Measurements from ENCODE around the gene SESN1. TPM values are rescaled to one million over a fixed set of nuclear protein-coding genes. Genes with fewer than 3 reads are reported as not detected.

SESN1 gene
- polyA plus RNA-seq, 1 donor (not counting 4 experiments of a cell fraction or from before 2014, with no cell fraction given), result 21.4 TPM

GRCh38 chr6:108953681-108954080 is 141.0 kb downstream of the SESN1 start:
- H3K27me3 ChIP-seq (ENCODE audit: control insufficient read depth, extremely low read depth, insufficient read depth, low read length), result no peaks in the 10 kb centered on the region
- H3K4me3 ChIP-seq (ENCODE audit: control insufficient read depth in 2 of 3, extremely low read depth in 1 of 3, insufficient read depth in 2 of 3, low read depth in 1 of 3, low read length in 3 of 3), result no peak overlapping the region
- no peaks in the 10 kb centered on the region for H3K79me2 ChIP-seq (ENCODE audit: control insufficient read depth, insufficient read depth, low read length)
- no peak overlapping the region for H2AFZ ChIP-seq (ENCODE audit: control insufficient read depth, low read length)
- H3K9ac ChIP-seq (ENCODE audit: control insufficient read depth, extremely low read depth, insufficient read depth, low read length), result no peak overlapping the region
- no peaks in the 10 kb centered on the region for H4K20me1 ChIP-seq (ENCODE audit: control insufficient read depth, extremely low read depth, insufficient read depth, low read length)
- DNase-seq (ENCODE audit: low read depth, low spot score) (no peak), FAIRE-seq (no peak)
- H3K27ac ChIP-seq (ENCODE audit: control insufficient read depth, insufficient read depth, low read length), result no peak overlapping the region
- H3K4me1 ChIP-seq (ENCODE audit: control insufficient read depth, extremely low read depth, insufficient read depth, low read length), result peaks cover 19% of the 10 kb centered on the region
- H3K4me2 ChIP-seq (ENCODE audit: control insufficient read depth, extremely low read depth, insufficient read depth, low read depth, low read length), result no peak overlapping the region
- no peaks in the 10 kb centered on the region for H3K9me3 ChIP-seq (ENCODE audit: control insufficient read depth, low read depth, low read length)
- dilution Hi-C loops (cut with MboI; ENCODE audit: extremely low pct_ligation_motif_present, low sequenced_read_pairs), result no loop called here
- no peaks in the 10 kb centered on the region for H3K9me1 ChIP-seq (ENCODE audit: control insufficient read depth, extremely low read depth, insufficient read depth, low read length)
- H3K36me3 ChIP-seq (ENCODE audit: control insufficient read depth in 2 of 2, extremely low read depth in 1 of 2, insufficient read depth in 2 of 2, low read length in 2 of 2), result no peaks in the 10 kb centered on the region
- TF ChIP-seq, protein P1, sequence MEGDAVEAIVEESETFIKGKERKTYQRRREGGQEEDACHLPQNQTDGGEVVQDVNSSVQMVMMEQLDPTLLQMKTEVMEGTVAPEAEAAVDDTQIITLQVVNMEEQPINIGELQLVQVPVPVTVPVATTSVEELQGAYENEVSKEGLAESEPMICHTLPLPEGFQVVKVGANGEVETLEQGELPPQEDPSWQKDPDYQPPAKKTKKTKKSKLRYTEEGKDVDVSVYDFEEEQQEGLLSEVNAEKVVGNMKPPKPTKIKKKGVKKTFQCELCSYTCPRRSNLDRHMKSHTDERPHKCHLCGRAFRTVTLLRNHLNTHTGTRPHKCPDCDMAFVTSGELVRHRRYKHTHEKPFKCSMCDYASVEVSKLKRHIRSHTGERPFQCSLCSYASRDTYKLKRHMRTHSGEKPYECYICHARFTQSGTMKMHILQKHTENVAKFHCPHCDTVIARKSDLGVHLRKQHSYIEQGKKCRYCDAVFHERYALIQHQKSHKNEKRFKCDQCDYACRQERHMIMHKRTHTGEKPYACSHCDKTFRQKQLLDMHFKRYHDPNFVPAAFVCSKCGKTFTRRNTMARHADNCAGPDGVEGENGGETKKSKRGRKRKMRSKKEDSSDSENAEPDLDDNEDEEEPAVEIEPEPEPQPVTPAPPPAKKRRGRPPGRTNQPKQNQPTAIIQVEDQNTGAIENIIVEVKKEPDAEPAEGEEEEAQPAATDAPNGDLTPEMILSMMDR (optimal IDR thresholded peaks at IDR 0.05 in 1 of 3, IDR thresholded peaks at IDR 0.05 in 1 of 3, conservative IDR thresholded peaks at IDR 0.05 in 1 of 3; ENCODE audit: extremely low read depth in 1 of 3, insufficient read depth in 2 of 3, low read length in 3 of 3), result no peak
- TF ChIP-seq EZH2 (IDR thresholded peaks at IDR 0.05; ENCODE audit: low read length), result no peak

GRCh38 chr6:108952776-108953486 is 141.7 kb downstream of the SESN1 start:
- FAIRE-seq, result no peak
- H3K4me3 ChIP-seq (ENCODE audit: control insufficient read depth in 2 of 3, extremely low read depth in 1 of 3, insufficient read depth in 2 of 3, low read depth in 1 of 3, low read length in 3 of 3), result no peak overlapping the region
- no peaks in the 10 kb centered on the region for H3K9me3 ChIP-seq (ENCODE audit: control insufficient read depth, low read depth, low read length)
- no peaks in the 10 kb centered on the region for H3K36me3 ChIP-seq (ENCODE audit: control insufficient read depth in 2 of 2, extremely low read depth in 1 of 2, insufficient read depth in 2 of 2, low read length in 2 of 2)
- H2AFZ ChIP-seq (ENCODE audit: control insufficient read depth, low read length), result peak overlapping the region; percentile 14
- no peaks in the 10 kb centered on the region for H4K20me1 ChIP-seq (ENCODE audit: control insufficient read depth, extremely low read depth, insufficient read depth, low read length)
- DNase-seq (ENCODE audit: low read depth, low spot score), result no peak
- H3K79me2 ChIP-seq (ENCODE audit: control insufficient read depth, insufficient read depth, low read length), result no peaks in the 10 kb centered on the region
- H3K27ac ChIP-seq (ENCODE audit: control insufficient read depth, insufficient read depth, low read length), result no peak overlapping the region
- peaks cover 26% of the 10 kb centered on the region for H3K4me1 ChIP-seq (ENCODE audit: control insufficient read depth, extremely low read depth, insufficient read depth, low read length)
- no peak overlapping the region for H3K4me2 ChIP-seq (ENCODE audit: control insufficient read depth, extremely low read depth, insufficient read depth, low read depth, low read length)
- dilution Hi-C loops (cut with MboI; ENCODE audit: extremely low pct_ligation_motif_present, low sequenced_read_pairs), result no loop called here
- TF ChIP-seq EZH2 (IDR thresholded peaks at IDR 0.05; ENCODE audit: low read length), result no peak
- TF ChIP-seq, protein P1 (optimal IDR thresholded peaks at IDR 0.05 in 1 of 3, IDR thresholded peaks at IDR 0.05 in 1 of 3, conservative IDR thresholded peaks at IDR 0.05 in 1 of 3; ENCODE audit: extremely low read depth in 1 of 3, insufficient read depth in 2 of 3, low read length in 3 of 3), result no peak
- no peak overlapping the region for H3K9ac ChIP-seq (ENCODE audit: control insufficient read depth, extremely low read depth, insufficient read depth, low read length)
- no peaks in the 10 kb centered on the region for H3K9me1 ChIP-seq (ENCODE audit: control insufficient read depth, extremely low read depth, insufficient read depth, low read length)
- no peaks in the 10 kb centered on the region for H3K27me3 ChIP-seq (ENCODE audit: control insufficient read depth, extremely low read depth, insufficient read depth, low read length)

All from keratinocyte (primary cell).